ENCODE results near the gene VWDE.

DNA sequence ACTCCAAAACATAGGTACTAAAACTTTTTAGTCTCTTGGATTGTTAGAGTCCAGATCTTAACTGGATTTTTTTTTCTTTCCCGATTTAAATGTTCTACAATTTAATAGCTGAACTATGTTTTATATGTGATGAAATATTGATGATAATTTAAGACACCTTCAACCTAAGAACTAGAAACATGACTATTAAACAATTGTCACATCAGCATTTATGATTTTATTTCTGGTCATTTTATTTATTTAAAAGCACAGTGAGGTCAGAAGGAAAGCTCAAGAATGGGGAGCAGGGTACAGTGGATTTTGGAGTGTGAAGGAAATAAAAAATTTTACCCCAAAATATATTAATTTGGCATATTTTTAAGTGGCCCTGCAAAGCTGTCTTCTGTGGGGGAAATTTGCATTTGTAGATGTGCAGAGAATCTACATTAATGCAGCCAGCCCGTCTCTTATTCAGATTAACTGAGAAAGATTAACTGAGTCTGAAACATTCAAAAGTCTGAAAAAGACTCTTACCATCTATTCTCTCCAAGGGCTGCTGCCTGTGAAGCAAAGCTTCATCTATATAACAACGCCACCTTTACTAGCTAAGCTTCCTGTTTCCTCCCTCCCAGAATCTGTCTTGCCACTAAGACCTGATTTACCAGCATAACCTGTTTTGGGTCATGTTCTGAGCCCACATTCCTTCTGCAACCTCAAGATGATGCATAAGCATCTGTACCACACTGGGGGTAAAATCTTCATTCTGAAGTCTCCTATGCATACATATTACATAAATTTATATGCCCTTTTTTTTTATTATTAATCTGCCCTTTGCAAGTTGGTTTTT, 106.2 kb downstream of the VWDE start:
- TF ChIP-seq, protein P1, sequence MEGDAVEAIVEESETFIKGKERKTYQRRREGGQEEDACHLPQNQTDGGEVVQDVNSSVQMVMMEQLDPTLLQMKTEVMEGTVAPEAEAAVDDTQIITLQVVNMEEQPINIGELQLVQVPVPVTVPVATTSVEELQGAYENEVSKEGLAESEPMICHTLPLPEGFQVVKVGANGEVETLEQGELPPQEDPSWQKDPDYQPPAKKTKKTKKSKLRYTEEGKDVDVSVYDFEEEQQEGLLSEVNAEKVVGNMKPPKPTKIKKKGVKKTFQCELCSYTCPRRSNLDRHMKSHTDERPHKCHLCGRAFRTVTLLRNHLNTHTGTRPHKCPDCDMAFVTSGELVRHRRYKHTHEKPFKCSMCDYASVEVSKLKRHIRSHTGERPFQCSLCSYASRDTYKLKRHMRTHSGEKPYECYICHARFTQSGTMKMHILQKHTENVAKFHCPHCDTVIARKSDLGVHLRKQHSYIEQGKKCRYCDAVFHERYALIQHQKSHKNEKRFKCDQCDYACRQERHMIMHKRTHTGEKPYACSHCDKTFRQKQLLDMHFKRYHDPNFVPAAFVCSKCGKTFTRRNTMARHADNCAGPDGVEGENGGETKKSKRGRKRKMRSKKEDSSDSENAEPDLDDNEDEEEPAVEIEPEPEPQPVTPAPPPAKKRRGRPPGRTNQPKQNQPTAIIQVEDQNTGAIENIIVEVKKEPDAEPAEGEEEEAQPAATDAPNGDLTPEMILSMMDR (IDR thresholded peaks at IDR 0.05): no peak
- no peak for TF ChIP-seq ZFX (IDR thresholded peaks at IDR 0.05; ENCODE audit: borderline replicate concordance)

Data from 22Rv1 (cell line).